ENCODE data around the gene PCDH9.

PCDH9 gene

GRCh38 chr13:67077132-67077531 lies 153.0 kb downstream of the PCDH9 start:
- no peak for DNase-seq

- no peak for DNase-seq
Observed at GRCh38 chr13:67076378-67076777, 153.8 kb downstream of the PCDH9 start.

GRCh38 chr13:67075239-67075638 lies 154.9 kb downstream of the PCDH9 start:
- no peak for DNase-seq

- DNase-seq = no peak
Observed at GRCh38 chr13:67071918-67072598, 158.1 kb downstream of the PCDH9 start.

GRCh38 chr13:67070306-67070705 lies 159.8 kb downstream of the PCDH9 start:
- DNase-seq = no peak

- DNase-seq = no peak
Observed at GRCh38 chr13:67069117-67069767, 160.9 kb downstream of the PCDH9 start.

GRCh38 chr13:67064920-67065319 lies 165.2 kb downstream of the PCDH9 start:
- DNase-seq = no peak

GRCh38 chr13:67063036-67063435 lies 167.1 kb downstream of the PCDH9 start:
- no peak for DNase-seq

GRCh38 chr13:67062160-67062559 lies 168.0 kb downstream of the PCDH9 start:
- DNase-seq = no peak

GRCh38 chr13:67061750-67062149 lies 168.4 kb downstream of the PCDH9 start:
- no peak for DNase-seq

GRCh38 chr13:67052550-67053490 lies 177.3 kb downstream of the PCDH9 start:
- DNase-seq = no peak

GRCh38 chr13:67049744-67050143 lies 180.4 kb downstream of the PCDH9 start:
- no peak for DNase-seq

GRCh38 chr13:67048821-67049150 lies 181.3 kb downstream of the PCDH9 start:
- no peak for DNase-seq

- DNase-seq = no peak
Observed at GRCh38 chr13:67048084-67048820, 181.9 kb downstream of the PCDH9 start.

- DNase-seq = no peak
Observed at GRCh38 chr13:67045357-67045756, 184.8 kb downstream of the PCDH9 start.

GRCh38 chr13:67043901-67044300 lies 186.2 kb downstream of the PCDH9 start:
- DNase-seq = no peak

- no peak for DNase-seq
Observed at GRCh38 chr13:67042556-67042955, 187.6 kb downstream of the PCDH9 start.

- no peak for DNase-seq
Observed at GRCh38 chr13:67036699-67037457, 193.3 kb downstream of the PCDH9 start.

GRCh38 chr13:67033170-67033569 lies 197.0 kb downstream of the PCDH9 start:
- DNase-seq = no peak

- DNase-seq = no peak
Observed at GRCh38 chr13:67023130-67023876, 206.8 kb downstream of the PCDH9 start.

- DNase-seq = no peak
Observed at GRCh38 chr13:67018775-67019174, 211.4 kb downstream of the PCDH9 start.

GRCh38 chr13:67017276-67017675 lies 212.9 kb downstream of the PCDH9 start:
- DNase-seq = no peak

Measured in SIG-M5 (cell line).